Activated CD8-positive, alpha-beta memory T cell treated with anti-CD3 and anti-CD28 coated beads for 36 hours (primary cell): ENCODE data around the gene PSORS1C1. TPM values are rescaled to one million over a fixed set of nuclear protein-coding genes. Genes with fewer than 3 reads are reported as not detected.
"Not testable (repeated sequence)": the region's sequence is repeated elsewhere in the genome, so short reads cannot be mapped to it uniquely, and the experiment has no call there.

Experiments
- CTCF ChIA-PET: fragments of 350-600 bp; sonication (Branson Sonifier 250); formaldehyde crosslinking; loops from one replicate; lab custom pipeline; 2021; ENCODE audit warnings: antibody characterized with exemption; lab: Charles Lee
- POLR2A ChIA-PET: fragments of 350-600 bp; sonication (Branson Sonifier 250); formaldehyde crosslinking; loops from one replicate; lab custom pipeline; 2021; ENCODE audit warnings: antibody characterized with exemption; lab: Charles Lee
- total RNA-seq, 2 experiments: library from RNA; stranded (reverse); gene quantifications; one replicate each; pipeline ENCODE4 v1.2.3, GENCODE V29; 2021

The PSORS1C1 gene
- total RNA-seq, 2 experiments from 2014 or later: not detected

DNA sequence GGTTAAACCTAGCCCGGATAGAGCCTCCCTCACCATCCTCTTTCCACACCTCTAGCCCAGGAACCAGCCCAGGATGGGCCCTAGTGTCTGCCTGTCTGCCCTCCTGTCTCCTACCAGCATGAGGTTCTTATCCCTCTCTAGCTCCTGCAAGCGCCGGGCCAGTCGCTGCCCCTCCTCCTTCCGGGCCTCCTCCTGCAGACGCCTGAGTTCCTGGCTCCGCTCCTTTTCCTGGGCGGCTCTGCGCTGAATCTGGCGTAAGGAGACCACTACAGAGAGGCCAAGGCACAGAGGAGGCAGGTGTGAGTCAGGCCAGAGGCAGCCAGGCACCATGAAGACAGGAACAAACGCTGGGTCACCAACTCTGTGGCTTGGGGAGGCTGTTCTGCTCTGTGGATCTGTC, 28.5 kb downstream of the PSORS1C1 start:
- CTCF ChIA-PET: interaction anchor here (1.5 kb wide), 1 partner anchor 13 kb away, joined by 6 read pairs; no protein-coding TSS in a partner anchor
- POLR2A ChIA-PET: no interaction called here

DNA sequence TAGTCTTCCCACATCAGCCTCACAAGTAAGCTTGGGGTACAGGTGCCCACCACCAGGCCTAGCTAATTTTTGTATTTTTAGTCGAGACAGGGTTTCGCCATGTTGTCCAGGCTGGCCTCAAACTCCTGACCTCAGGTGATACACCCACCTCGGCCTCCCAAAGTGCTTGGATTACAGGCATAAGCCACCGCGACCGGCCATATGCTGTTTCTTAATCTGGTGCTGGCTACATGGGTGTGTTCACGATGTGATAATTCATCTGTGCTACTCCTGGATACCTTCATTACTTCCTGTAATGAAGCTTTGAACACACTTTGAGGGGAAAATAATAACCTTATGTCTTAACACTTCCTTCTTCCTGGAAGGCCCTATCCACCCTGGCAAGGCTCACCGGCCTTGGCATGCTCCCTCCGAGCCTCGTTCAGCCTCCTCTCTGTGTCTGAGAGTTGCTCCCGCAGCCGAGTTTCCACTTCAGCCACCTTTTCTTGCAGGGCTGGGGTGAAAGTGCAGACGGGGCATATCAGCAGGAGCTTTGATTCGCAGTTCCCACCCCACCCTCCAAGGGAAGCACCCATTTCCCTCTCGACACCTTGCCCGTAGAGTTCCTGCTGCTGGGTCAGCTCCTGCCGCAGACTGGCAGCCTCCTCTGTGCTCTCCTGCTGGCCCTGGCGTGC, 29.8 kb downstream of the PSORS1C1 start:
- ChIA-PET CTCF (interaction anchor here (1.5 kb wide), 1 partner anchor 14 kb away, joined by 6 read pairs; no protein-coding TSS in a partner anchor), POLR2A (no interaction called here)

- CTCF ChIA-PET: no interaction called here
These were observed 30.4 kb downstream of the PSORS1C1 start for GRCh38 chr6:31144970-31145340.

GRCh38 chr6:31145386-31145785, 30.8 kb downstream of the PSORS1C1 start:
- POLR2A ChIA-PET: no interaction called here
- CTCF ChIA-PET: no interaction called here

More at GRCh38 chr6:31144970-31145340, 30.4 kb downstream of the PSORS1C1 start:
- POLR2A ChIA-PET: no interaction called here

DNA sequence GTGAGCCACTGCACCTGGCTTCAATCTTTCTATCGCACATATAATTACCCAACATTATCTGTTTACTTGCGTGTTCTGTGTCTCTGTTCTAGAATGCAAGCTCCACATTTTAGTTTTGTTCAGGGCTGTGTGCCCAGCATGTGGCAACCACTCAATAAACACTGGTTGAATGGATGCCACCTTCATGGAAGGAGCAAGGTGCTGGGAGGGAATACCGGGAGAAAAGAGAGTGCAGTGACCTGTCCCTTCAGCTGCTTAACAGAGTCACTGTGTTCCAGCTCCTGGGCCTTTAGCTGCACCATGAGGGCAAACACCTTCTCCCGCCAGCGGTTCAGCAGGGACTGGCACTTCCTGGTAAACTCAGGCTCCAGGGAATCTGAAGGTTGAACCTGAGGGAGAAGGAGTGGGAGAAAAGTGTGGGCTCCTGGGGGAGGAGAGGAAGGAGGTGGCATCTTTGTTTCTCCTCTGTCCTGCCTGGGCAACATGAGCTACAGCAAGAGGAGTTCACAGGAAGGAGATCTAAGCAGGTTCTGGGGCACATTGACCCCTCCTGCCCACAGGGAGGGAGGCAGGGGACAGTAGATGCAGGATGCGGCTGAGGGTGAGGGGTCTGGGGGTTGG, 35.3 kb downstream of the PSORS1C1 start:
- CTCF ChIA-PET: interaction anchor here (0.5 to 2.1 kb wide), 2 partner anchors 11 to 413 kb away, joined by 3 to 6 read pairs; partner anchors contain the start of gene PSORS1C2
- POLR2A ChIA-PET: no interaction called here

DNA sequence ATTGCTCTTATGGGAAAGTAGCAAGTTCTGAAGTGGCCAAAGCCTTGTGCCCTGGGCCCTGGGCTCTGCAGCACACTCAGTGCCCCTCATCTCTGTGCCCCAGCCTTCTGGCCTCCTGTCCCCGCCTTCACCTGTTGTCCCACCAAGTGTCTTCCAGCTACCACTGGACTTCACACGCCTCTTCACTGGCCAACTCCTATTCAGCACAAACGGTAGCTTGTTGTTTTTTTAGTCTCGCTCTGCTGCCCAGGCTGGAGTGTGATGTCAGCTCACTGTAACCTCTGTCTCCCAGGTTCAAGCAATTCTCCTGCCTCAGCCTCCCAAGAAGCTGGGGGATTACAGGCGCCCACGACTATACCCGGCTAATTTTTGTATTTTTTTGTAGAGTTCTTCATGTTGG, 38.2 kb downstream of the PSORS1C1 start:
- ChIA-PET POLR2A (no interaction called here), CTCF (interaction anchor here (0.6 kb wide), 1 partner anchor 407 kb away, joined by 3 read pairs; no protein-coding TSS in a partner anchor)

DNA sequence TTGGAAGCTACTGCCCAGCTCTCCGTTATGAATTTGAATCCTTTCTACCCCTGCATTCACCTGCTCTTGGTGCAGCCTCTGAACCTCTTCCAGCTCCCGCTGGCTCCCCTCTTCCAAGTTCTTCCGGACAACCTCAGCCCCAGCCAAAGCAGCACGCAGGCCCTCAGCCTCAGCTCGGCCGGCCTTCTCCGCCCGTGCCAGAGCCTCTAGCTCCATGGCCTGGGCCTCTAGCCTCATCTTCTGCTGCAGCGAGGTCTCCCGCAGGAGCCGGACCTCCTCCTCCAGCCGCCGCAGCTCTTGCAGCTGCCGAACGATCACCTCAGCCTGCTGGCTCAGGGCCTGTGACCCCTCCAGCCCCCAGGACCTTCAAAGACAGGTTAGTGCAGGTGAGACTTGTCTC, 39.8 kb downstream of the PSORS1C1 start:
- ChIA-PET CTCF (no interaction called here), POLR2A (no interaction called here)

DNA sequence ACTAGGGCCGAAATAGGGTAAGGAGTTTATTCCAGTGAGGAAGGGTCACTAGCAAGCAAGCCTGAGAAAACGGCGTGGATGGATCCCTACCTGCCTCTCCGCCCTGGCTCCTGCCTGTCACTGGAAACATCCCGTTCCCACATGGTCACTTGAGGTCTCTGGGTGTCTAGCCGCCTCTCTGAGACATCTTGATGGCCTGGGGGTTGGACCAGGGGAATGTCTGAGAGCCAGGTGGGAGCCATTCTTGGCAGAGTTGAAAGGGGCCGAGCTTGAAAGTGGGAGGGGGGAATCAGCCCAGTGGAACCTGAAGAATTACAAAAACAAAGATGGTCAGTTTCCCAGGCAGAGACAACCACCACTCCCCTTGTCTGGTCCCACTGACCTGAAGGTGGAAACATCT, 42.0 kb downstream of the PSORS1C1 start:
- POLR2A ChIA-PET: no interaction called here
- CTCF ChIA-PET: no interaction called here

- ChIA-PET POLR2A (no interaction called here), CTCF (interaction anchor here (1.4 to 1.5 kb wide), 2 partner anchors 12 to 20 kb away, joined by 4 read pairs; no protein-coding TSS in a partner anchor)
These were observed 43.0 kb downstream of the PSORS1C1 start, which contains the start of gene CCHCR1 for GRCh38 chr6:31157513-31158139. TSS of gene CCHCR1 (minus strand) at chr6:31157802. CDS start at chr6:31157600, 202 bp downstream.

GRCh38 chr6:31158140-31158862, 43.7 kb downstream of the PSORS1C1 start, which contains the start of gene TCF19:
TSS of gene TCF19 (plus strand) at chr6:31158589. CDS start at chr6:31159470, 881 bp downstream.
- ChIA-PET CTCF (interaction anchor here (1.3 to 1.5 kb wide), 3 partner anchors 11 to 209 kb away, joined by 4 to 5 read pairs (median 4); no protein-coding TSS in a partner anchor), POLR2A (interaction anchor here (0.5 kb wide), 1 partner anchor 544 kb away, joined by 10 read pairs; no protein-coding TSS in a partner anchor)

DNA sequence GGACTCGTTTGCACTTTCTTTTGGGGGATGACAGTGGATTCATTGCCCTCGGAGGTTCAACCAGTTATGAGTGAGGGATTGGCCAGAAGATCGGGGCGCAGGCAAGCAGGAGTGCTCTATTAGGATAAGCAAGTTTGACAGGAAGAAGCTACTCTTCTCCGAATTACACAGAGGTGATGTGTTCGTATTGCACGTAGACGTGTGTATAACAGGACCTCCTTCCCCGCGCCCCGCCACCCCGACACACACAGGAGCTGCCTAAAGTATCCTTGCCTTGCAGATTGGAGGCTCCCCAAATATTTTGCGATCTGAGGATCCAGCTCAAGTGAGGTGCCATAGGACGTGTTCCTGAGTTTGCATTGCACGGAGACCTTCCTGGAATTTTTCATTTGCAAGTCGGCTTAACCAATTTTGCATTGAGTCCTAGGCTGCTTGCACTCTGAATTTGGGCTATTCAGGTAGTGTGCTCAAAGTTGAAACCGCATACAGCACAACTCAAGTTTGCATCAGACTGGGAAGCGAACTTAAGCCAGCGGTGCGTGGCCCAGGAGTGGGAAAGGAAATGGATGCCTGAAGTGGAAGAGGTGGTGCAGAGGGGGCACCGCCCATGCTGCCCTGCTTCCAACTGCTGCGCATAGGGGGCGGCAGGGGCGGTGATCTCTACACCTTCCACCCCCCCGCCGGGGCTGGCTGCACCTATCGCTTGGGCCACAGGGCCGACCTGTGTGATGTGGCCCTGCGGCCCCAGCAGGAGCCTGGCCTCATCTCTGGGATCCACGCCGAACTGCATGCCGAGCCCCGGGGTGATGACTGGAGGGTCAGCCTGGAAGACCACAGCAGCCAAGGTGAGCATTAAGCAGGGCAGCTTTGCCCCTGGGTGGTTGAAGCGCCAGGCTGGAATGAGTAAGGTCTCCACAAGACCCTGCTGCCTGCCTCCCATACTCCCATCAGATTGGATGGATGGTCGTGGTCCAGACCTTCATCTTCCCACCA, 44.6 kb downstream of the PSORS1C1 start:
- ChIA-PET POLR2A (interaction anchor here (0.5 kb wide), 1 partner anchor 544 kb away, joined by 10 read pairs; no protein-coding TSS in a partner anchor), CTCF (interaction anchor here (0.5 to 1.3 kb wide), 3 partner anchors 32 to 208 kb away, joined by 3 to 5 read pairs (median 4); no protein-coding TSS in a partner anchor)

- POLR2A ChIA-PET: no interaction called here
- CTCF ChIA-PET: interaction anchor here (1.4 kb wide), 1 partner anchor 35 kb away, joined by 5 read pairs; no protein-coding TSS in a partner anchor
These were observed 46.9 kb downstream of the PSORS1C1 start for GRCh38 chr6:31161216-31162126.

- CTCF ChIA-PET: no interaction called here
- POLR2A ChIA-PET: interaction anchor here (0.6 kb wide), 1 partner anchor 256 kb away, joined by 3 read pairs; no protein-coding TSS in a partner anchor
These were observed 48.0 kb downstream of the PSORS1C1 start for GRCh38 chr6:31162463-31163165.

- ChIA-PET CTCF (no interaction called here), POLR2A (no interaction called here)
These were observed 49.3 kb downstream of the PSORS1C1 start for GRCh38 chr6:31163922-31164321.

- CTCF ChIA-PET, POLR2A ChIA-PET: not testable (repeated sequence)
These were observed 50.0 kb downstream of the PSORS1C1 start for GRCh38 chr6:31164475-31165063.
